Fibroblast of the aortic adventitia (primary cell): ENCODE data around the gene ZNF804A. TPM values are rescaled to one million over a fixed set of nuclear protein-coding genes. Genes with fewer than 3 reads are reported as not detected.

Experiments used
- DNase-seq: peaks from one replicate; pipeline ENCODE4 v3.0.0-alpha.2; 2010; ENCODE audit warnings: low read depth
- H3K4me3 ChIP-seq: 2 replicates; pipeline ENCODE4 v1.5.1; 2011; ENCODE audit warnings: low read depth, mild to moderate bottlenecking, control low read depth, low read length, moderate library complexity
- total RNA-seq: library from RNA; depleted of rRNA; stranded (reverse); fragments of >200 nt; gene quantifications from 2 replicates; pipeline ENCODE4 v1.2.3, GENCODE V29; 2012; ENCODE audit warnings: low replicate concordance
- TF ChIP-seq, protein P1 (sequence below): IDR thresholded peaks from 2 replicates; pipeline ENCODE4 v1.5.1; 2011; ENCODE audit warnings: mild to moderate bottlenecking, low read length, control low read depth, inconsistent platforms; ENCODE audit not compliant: insufficient read depth

ZNF804A gene
- total RNA-seq, 1 donor = 12.9 TPM

DNA sequence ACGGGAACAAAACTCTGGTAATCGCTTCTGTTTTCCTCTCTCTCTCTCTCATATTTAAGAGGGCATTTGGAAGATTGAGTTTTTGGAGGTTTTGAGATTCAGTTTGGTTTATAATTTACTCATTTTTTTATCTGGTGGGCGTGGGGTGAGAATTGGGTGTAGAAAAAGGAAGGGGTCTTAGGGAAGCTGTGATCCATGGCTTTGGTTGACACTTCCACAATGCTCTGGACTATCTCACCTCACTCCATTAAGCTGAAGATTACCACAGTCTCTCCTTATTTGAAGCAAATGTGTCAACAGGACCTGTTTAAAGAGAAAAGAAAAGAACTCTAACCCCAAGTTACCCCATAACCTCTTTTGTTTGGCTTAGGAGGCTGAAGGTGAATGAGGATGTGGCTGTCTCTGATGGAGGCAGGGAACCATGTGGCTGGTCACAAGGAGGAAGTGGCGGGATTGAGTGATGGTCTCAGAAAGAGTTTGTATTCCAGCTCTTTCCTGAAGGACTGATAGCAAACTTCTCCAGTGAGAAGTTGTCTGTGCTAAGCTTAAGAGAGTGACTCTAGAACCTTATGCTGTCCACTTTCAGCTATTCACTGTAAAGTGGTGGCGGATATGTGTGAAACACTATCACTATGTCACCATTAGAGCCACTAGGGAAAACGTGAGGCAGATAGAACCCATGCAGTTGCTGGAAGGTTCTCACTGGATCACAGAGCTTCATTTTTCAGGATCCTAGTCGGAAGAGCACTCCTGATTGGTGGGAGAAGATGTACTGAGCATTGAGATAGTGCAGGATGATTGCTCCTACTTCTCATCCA lies 934 bp downstream of the ZNF804A start:
- DNase-seq = peak; percentile 53
- TF ChIP-seq, protein P1, sequence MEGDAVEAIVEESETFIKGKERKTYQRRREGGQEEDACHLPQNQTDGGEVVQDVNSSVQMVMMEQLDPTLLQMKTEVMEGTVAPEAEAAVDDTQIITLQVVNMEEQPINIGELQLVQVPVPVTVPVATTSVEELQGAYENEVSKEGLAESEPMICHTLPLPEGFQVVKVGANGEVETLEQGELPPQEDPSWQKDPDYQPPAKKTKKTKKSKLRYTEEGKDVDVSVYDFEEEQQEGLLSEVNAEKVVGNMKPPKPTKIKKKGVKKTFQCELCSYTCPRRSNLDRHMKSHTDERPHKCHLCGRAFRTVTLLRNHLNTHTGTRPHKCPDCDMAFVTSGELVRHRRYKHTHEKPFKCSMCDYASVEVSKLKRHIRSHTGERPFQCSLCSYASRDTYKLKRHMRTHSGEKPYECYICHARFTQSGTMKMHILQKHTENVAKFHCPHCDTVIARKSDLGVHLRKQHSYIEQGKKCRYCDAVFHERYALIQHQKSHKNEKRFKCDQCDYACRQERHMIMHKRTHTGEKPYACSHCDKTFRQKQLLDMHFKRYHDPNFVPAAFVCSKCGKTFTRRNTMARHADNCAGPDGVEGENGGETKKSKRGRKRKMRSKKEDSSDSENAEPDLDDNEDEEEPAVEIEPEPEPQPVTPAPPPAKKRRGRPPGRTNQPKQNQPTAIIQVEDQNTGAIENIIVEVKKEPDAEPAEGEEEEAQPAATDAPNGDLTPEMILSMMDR = no peak

DNA sequence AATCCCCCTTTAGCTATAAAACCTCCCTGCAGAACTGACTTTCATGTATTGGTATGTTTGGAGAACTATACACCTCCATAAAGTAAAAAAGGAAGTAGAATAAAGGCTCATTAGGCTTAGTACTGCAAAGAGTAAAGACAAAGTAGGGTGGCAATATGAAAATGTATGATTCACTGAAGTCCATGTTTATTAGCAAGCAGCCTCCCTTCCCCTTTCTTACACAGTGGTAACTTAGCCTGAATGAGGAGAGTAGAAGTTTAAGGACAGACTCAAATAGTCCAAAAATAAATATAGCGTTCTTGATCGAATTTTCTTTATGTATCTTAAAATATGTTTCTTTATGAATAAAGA lies 1.5 kb downstream of the ZNF804A start:
- H3K4me3 ChIP-seq = peak overlapping the region; percentile 77
- TF ChIP-seq, protein P1 = no peak
- DNase-seq = no peak

More for the DNA sequence above, 934 bp downstream of the ZNF804A start:
- H3K4me3 ChIP-seq = peak overlapping the region; percentile 77

DNA sequence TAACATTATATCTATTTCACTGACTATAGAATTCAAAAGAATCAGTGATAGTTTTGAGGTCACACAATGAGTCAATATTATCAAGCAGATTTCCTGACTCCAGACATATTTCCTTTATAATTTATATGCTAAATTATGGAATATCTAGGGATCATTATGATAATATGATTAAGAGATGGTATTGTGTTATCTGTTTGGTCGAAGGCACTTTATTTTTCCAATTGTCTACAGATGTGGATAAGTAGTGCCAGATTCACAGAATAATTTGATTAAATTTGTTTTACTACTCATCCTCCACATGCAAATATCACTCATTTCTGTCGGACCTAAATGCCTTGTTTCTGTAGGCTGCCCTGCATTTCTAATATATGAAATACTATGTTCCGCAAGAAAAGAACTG lies 4.4 kb downstream of the ZNF804A start:
- H3K4me3 ChIP-seq = no peak overlapping the region
- no peak for DNase-seq
- TF ChIP-seq, protein P1 = no peak

DNA sequence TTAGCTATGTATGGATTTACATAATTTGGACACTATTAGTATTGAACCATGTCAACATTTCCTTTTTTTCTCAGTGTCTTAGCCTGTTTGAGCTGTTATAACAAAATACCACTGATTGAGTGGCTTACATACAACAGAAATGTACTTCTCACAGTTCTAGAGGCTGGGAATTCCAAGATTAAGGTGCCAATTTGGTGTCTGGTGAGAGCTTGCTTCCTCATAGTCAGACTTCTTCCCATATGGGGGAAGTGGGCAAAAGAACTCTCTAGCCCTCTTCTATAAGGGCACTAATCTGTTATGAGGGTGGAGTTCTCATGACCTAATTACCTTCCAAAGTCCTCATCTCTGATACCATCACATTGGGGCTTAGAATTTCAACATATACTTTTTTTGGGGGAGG lies 12.6 kb downstream of the ZNF804A start:
- no peak for DNase-seq
- no peak overlapping the region for H3K4me3 ChIP-seq
- TF ChIP-seq, protein P1 = no peak

DNA sequence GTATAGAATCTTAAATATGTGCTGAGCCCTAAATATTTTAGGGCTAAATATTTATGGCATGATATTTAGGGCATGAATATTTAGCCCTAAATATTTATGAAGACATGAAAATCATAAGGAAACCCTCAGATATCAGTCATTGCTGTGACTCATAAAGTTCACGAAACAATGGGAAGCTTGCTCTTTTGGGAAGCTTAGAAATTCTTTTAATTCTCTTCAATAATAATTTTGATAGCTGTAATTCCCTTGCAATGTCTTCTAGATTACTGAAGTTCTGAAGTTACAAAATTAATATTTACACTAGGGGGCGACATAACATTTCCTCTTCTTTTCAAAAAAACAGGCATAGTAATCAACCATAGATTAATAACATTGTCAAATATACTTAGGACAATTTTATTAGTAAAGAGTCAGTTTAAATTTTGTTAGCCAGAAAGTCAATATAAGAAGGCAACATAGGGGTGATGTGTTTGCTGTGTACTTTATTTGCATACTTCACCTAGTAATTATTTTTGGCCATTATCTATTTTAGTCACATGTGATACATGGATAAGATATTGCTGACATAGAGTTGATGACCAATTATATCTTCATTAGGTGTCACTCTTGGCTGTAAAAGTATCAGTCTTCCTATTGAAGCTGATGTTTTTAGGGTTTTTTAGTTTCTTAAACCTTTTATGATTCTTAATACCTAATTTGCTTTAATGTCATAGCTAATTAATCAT lies 13.2 kb downstream of the ZNF804A start:
- DNase-seq = peak; percentile 73
- TF ChIP-seq, protein P1 = peak; percentile 45
- no peak overlapping the region for H3K4me3 ChIP-seq

DNA sequence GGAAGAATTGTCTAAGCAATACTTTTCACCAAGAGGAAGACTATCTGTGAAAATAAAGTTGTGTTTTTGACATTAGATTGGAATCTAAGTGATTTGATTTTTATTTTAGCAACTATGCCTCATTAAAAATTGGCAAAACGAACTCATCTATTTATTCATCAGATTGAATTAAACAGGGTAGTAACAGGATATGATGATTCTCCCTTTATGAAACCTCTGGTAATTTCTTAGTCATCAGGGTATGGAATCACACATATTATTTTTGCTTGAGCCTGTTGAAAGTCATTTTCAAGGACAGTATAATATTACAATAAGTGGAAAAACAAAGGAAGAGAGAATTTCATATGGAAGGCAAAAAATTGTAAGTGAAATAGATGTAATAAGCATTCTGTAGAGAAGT lies 22.0 kb downstream of the ZNF804A start:
- TF ChIP-seq, protein P1 = no peak
- no peak overlapping the region for H3K4me3 ChIP-seq
- DNase-seq = peak; percentile 26
